Measurements from ENCODE around the gene GEMIN2. TPM values are rescaled to one million over a fixed set of nuclear protein-coding genes. Genes with fewer than 3 reads are reported as not detected.
"Not testable (repeated sequence)": the region's sequence is repeated elsewhere in the genome, so short reads cannot be mapped to it uniquely, and the experiment has no call there.

GEMIN2 gene
- total RNA-seq, 1 donor from 2014 or later = 19.7 TPM

DNA sequence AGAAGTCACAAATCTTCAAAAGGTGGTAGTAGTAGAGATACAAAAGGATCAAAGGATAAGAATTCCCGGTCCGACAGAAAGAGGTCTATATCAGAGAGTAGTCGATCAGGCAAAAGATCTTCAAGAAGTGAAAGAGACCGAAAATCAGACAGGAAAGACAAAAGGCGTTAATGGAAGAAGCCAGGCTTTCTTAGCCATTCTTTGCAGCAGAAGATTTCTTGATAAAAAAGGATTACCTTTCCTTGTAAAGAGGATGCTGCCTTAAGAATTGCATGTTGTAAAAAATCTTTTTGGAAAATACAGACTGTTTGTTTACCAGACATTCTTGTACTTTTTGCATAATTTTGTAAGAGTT is 67.5 kb downstream of the GEMIN2 start:
- H3K4me3 ChIP-seq (ENCODE audit: low read depth, low read length) = no peak overlapping the region
- DNase-seq (ENCODE audit: low read depth) = no peak
- H3K36me3 ChIP-seq (ENCODE audit: control insufficient read depth, insufficient read depth, low read length) = peaks cover 4% of the 10 kb centered on the region
- no peaks in the 10 kb centered on the region for H3K27me3 ChIP-seq (ENCODE audit: control insufficient read depth, insufficient read depth, low read length)
- TF ChIP-seq, protein P1, sequence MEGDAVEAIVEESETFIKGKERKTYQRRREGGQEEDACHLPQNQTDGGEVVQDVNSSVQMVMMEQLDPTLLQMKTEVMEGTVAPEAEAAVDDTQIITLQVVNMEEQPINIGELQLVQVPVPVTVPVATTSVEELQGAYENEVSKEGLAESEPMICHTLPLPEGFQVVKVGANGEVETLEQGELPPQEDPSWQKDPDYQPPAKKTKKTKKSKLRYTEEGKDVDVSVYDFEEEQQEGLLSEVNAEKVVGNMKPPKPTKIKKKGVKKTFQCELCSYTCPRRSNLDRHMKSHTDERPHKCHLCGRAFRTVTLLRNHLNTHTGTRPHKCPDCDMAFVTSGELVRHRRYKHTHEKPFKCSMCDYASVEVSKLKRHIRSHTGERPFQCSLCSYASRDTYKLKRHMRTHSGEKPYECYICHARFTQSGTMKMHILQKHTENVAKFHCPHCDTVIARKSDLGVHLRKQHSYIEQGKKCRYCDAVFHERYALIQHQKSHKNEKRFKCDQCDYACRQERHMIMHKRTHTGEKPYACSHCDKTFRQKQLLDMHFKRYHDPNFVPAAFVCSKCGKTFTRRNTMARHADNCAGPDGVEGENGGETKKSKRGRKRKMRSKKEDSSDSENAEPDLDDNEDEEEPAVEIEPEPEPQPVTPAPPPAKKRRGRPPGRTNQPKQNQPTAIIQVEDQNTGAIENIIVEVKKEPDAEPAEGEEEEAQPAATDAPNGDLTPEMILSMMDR (IDR thresholded peaks at IDR 0.05; ENCODE audit: insufficient read depth, low read length, poor library complexity, severe bottlenecking) = no peak

DNA sequence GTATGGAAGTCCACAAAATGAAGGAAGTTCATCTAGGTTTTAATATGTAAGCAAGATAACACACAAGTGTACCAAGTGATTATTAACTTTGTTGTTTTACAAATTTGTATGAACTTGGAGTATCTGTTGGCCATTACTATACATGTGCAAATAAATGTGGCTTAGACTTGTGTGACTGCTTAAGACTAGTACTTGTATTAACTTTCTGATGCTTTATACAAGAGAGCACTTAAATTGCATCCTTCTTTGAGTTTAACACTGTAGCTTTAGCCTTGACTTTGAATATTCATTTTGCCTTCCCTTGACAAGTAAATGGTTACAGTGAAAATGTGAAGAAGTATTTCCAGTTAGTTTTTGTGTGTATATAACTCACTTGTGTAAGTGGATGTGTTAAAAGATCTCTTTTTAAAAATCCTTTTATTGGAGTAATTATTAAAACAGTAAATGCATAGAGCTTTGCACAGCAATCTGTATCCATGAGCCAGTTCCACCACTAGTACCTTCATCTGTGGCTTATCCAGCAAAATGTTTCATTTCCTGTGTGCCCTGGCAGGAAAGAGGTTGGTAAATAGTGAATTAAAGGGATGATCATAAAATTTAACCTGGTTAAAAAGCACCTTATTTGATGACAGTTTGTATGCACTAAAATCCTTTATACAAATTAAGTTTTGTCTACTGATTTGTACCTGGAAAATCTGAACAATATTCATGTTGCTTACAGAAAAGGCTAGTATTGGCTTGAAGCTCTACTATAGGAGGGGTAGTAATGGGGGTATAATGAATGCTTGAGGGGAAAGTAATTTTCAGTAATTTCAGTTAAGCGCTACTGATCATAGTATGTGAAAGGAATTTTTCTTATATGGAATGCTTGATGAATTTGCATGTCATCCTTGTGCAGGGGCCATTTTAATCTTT is 68.9 kb downstream of the GEMIN2 start:
- H3K27me3 ChIP-seq (ENCODE audit: control insufficient read depth, insufficient read depth, low read length) = no peaks in the 10 kb centered on the region
- TF ChIP-seq, protein P1 (IDR thresholded peaks at IDR 0.05; ENCODE audit: insufficient read depth, low read length, poor library complexity, severe bottlenecking) = no peak
- peaks cover 1% of the 10 kb centered on the region for H3K36me3 ChIP-seq (ENCODE audit: control insufficient read depth, insufficient read depth, low read length)
- no peak for DNase-seq (ENCODE audit: low read depth)
- H3K4me3 ChIP-seq (ENCODE audit: low read depth, low read length) = no peak overlapping the region

DNA sequence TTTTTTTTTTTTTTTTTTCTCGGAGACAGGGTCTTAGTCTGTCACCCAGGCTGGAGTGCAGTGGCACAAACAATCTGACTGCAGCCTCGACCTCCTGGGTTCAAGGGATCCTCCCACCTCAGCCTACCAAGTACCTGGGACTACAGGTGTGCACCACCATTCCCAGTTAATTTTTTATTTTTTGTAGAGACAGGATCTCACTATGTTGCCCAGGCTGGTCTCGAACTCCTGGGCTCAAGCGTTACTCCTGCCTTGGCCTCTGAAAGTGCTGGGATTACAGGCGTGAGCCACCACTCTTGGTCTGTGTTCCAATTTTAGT is 69.5 kb downstream of the GEMIN2 start:
- DNase-seq (ENCODE audit: low read depth); H3K27me3 ChIP-seq (ENCODE audit: control insufficient read depth, insufficient read depth, low read length); H3K36me3 ChIP-seq (ENCODE audit: control insufficient read depth, insufficient read depth, low read length); H3K4me3 ChIP-seq (ENCODE audit: low read depth, low read length): not testable (repeated sequence)

DNA sequence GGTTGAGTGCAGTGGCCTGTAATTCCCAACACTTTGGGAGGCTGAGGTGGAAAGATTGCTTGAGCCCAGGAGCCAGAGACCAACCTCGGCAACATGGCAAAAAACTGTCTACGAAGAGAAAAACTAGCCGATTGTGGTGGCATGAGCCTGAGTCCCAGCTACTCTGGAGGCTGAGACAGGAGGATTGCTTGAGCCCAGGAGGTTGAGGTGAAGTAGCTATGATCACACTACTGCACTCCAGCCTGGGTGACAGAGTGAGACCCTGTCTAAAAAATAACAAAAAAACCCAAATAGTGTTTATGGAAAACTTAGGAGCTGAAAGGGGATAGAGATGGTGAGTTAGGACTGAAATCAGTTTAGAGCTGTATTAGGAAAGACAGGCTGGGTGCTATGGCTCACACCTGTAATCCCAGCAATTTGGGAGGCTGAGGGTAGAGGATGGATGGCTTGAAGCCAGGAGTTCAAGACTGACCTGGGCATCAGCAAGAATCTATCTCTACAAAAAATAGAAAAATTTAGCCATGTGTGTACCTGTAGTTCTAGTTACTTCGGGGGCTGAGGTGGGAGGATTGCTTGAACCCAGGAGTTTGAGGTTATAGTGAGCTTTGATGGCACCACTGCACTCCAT is 70.6 kb downstream of the GEMIN2 start:
- Histone ChIP-seq H3K4me3 (ENCODE audit: low read depth, low read length) (no peak overlapping the region), H3K36me3 (ENCODE audit: control insufficient read depth, insufficient read depth, low read length) (peaks cover 1% of the 10 kb centered on the region), H3K27me3 (ENCODE audit: control insufficient read depth, insufficient read depth, low read length) (no peaks in the 10 kb centered on the region)
- TF ChIP-seq, protein P1 (IDR thresholded peaks at IDR 0.05; ENCODE audit: insufficient read depth, low read length, poor library complexity, severe bottlenecking) = no peak
- DNase-seq (ENCODE audit: low read depth) = no peak

DNA sequence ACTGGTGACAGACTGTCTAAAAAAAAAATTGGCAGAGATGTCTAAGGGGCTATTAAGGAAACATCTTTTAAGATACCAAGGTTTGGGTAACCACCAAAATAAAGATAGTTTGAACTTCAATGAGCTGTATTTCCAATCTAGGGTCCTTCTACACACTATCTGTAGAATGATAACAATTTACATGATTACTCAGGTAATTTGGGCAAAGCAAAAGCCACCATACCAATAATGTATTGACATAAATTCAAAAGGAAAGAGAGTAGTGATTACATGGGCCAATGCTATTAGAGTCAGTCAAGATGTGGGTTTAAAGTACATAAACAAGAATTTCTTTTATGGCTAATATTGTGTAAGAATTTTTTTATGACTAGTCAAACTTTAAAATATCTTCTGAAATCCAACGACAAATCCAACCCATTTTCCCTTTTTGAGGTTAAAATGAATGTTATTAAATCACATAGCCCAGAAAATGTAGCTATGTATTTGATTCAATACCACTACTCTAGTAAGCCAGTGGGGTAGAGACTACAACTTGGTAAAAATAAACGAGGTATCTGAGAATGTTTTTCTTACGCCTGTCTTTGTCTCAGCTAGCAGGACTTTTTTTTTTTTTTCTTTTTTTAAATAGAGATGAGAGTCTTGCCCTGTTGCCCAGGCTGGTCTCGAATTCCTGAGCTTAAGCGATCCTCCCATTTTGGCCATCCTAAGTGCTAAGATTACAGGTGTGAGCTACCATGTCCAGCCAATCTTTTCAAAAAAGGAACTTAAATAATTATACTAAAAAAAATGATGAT is 71.3 kb downstream of the GEMIN2 start:
- H3K36me3 ChIP-seq (ENCODE audit: control insufficient read depth, insufficient read depth, low read length) = peaks cover 1% of the 10 kb centered on the region
- H3K27me3 ChIP-seq (ENCODE audit: control insufficient read depth, insufficient read depth, low read length) = no peaks in the 10 kb centered on the region
- TF ChIP-seq, protein P1 (IDR thresholded peaks at IDR 0.05; ENCODE audit: insufficient read depth, low read length, poor library complexity, severe bottlenecking) = no peak
- no peak overlapping the region for H3K4me3 ChIP-seq (ENCODE audit: low read depth, low read length)
- no peak for DNase-seq (ENCODE audit: low read depth)

Other genes with a start within 250 kb of the GEMIN2 start
- gene SEC23A, start 11.1 kb upstream of the GEMIN2 start, total RNA-seq = 64.1 and 72.1 TPM in 2 replicates
- gene TRAPPC6B, start 56.0 kb downstream of the GEMIN2 start, total RNA-seq = 27.9 and 29.5 TPM in 2 replicates
- gene PNN, start 60.9 kb downstream of the GEMIN2 start, total RNA-seq = 22.6 and 33.5 TPM in 2 replicates
- 38.6 and 41.2 TPM in 2 replicates for gene MIA2, start 119.6 kb downstream of the GEMIN2 start, total RNA-seq